Large intestine (tissue), 12 donors: ENCODE measurements around the gene ZNF213. TPM values are rescaled to one million over a fixed set of nuclear protein-coding genes. Genes with fewer than 3 reads are reported as not detected.

Experiments
- DNase-seq, 2 donors: peaks; one replicate each; pipeline versions ENCODE4 v3.0.0 to v3.0.0-alpha.2; 2013
- H3K27ac ChIP-seq: one replicate; pipeline ENCODE4 v1.5.1; 2013; ENCODE audit warnings: low read length
- H3K27me3 ChIP-seq: 2 replicates; pipeline ENCODE4 v1.6.1; 2013; ENCODE audit warnings: low read length; ENCODE audit not compliant: control insufficient read depth, insufficient read depth
- H3K36me3 ChIP-seq: 2 replicates; pipeline ENCODE4 v1.6.1; 2013; ENCODE audit warnings: low read length; ENCODE audit not compliant: control insufficient read depth, insufficient read depth
- H3K4me1 ChIP-seq: one replicate; pipeline ENCODE4 v1.6.1; 2013; ENCODE audit warnings: low read length; ENCODE audit not compliant: control insufficient read depth, insufficient read depth
- H3K4me3 ChIP-seq: one replicate; pipeline ENCODE4 v1.5.1; 2013; ENCODE audit warnings: low read length
- H3K9me3 ChIP-seq: one replicate; pipeline ENCODE4 v1.6.1; 2013; ENCODE audit warnings: mild to moderate bottlenecking, low read depth, low read length, moderate library complexity; ENCODE audit not compliant: control insufficient read depth
- WGBS: methylation state at CpG from one replicate; pipeline ENCODE4 v1.1.5; 2013; ENCODE audit warnings: low lambda C conversion rate; ENCODE audit not compliant: insufficient coverage; 5-methylcytosine and 5-hydroxymethylcytosine counted together
- long read RNA-seq, 11 donors: transcript quantifications; one replicate each; lab custom pipeline, GENCODE V29; 2026
- polyA plus RNA-seq: library from polyadenylated mRNA; unstranded; fragments of 120-200 nt; gene quantifications from one replicate; pipeline ENCODE4 v1.2.1, GENCODE V29; 2013

The ZNF213 gene, protein sequence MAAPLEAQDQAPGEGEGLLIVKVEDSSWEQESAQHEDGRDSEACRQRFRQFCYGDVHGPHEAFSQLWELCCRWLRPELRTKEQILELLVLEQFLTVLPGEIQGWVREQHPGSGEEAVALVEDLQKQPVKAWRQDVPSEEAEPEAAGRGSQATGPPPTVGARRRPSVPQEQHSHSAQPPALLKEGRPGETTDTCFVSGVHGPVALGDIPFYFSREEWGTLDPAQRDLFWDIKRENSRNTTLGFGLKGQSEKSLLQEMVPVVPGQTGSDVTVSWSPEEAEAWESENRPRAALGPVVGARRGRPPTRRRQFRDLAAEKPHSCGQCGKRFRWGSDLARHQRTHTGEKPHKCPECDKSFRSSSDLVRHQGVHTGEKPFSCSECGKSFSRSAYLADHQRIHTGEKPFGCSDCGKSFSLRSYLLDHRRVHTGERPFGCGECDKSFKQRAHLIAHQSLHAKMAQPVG
- 11.6 TPM for polyA plus RNA-seq
- long read RNA-seq, donor 1, result 0 reads
- long read RNA-seq, donor 2, full-length matches to known transcripts, result 2 of 2 reads
- long read RNA-seq, donor 2, partial matches to known transcripts, result 0 of 2 reads
- long read RNA-seq, donor 2, other reads (novel, unspliced or antisense), result 0 of 2 reads
- long read RNA-seq, donor 3, result 0 reads
- long read RNA-seq, donor 4, result 0 reads
- long read RNA-seq, donor 5, partial matches to known transcripts, result 0 of 1 reads
- long read RNA-seq, donor 5, other reads (novel, unspliced or antisense), result 0 of 1 reads
- long read RNA-seq, donor 6, partial matches to known transcripts, result 0 of 2 reads
- long read RNA-seq, donor 6, other reads (novel, unspliced or antisense), result 0 of 2 reads
- long read RNA-seq, donor 7, partial matches to known transcripts, result 0 of 2 reads
- long read RNA-seq, donor 7, other reads (novel, unspliced or antisense), result 0 of 2 reads
- long read RNA-seq, donor 8, full-length matches to known transcripts, result 2 of 2 reads
- long read RNA-seq, donor 8, partial matches to known transcripts, result 0 of 2 reads
- long read RNA-seq, donor 8, other reads (novel, unspliced or antisense), result 0 of 2 reads
- long read RNA-seq, donor 9, full-length matches to known transcripts, result 1 of 1 reads
- long read RNA-seq, donor 9, partial matches to known transcripts, result 0 of 1 reads
- long read RNA-seq, donor 9, other reads (novel, unspliced or antisense), result 0 of 1 reads
- long read RNA-seq, donor 10, partial matches to known transcripts, result 0 of 3 reads
- long read RNA-seq, donor 10, other reads (novel, unspliced or antisense), result 0 of 3 reads
- long read RNA-seq, donor 11, full-length matches to known transcripts, result 1 of 1 reads
- long read RNA-seq, donor 11, partial matches to known transcripts, result 0 of 1 reads
- long read RNA-seq, donor 11, other reads (novel, unspliced or antisense), result 0 of 1 reads

DNA sequence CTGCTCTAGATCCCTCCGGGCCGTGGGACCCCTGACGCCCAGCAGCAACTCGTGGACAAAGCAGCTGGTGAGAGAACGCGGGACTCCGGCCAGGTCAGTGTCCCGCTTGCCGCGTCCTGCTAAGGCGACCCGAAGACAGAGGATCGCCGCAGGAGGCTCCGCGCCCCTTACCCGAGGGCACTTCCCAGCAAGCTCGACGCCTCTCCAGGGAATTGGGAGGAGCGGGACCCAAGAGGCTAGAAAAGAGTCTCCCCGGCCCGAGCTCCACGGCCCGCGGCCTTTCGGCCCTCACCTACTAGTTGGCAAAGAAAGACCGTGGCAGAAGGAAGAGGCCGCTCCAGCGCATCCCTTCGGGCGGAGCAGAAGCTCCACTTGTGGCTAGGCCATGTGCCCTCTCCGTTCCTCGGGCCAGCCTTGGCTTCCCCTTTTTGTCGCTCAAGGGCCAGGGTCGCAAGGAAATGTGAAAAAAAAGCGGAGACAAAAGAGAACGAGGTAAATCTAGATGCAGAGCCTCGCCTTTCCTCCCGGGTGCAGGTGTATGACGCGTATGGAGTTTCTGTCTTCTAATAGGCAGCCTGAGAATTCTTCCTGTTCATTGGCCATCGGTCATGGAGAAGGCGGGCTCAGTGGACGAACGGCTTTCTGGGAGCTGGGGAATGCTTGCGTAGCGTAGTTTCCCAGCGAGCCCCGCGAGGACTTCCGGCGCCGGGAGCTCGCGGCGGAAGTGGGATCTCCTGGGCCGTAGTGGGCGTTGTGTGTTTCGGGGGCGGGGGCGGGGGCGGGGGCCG, at the start of gene ZNF213:
Gene ZNF213, plus strand, starts transcription at position 692 of the 788 bp plus-strand sequence. CDS start 2,252 bp downstream, outside the sequence.
- Histone ChIP-seq H3K27me3 (no peaks in the 10 kb centered on the region), H3K4me1 (peaks cover 15% of the 10 kb centered on the region), H3K27ac (peak within 1 kb of the TSS; percentile 92), H3K9me3 (no peaks in the 10 kb centered on the region), H3K4me3 (peak within 1 kb of the TSS; percentile 87), H3K36me3 (peaks cover 17% of the 10 kb centered on the region)
- WGBS, result 0% methylated on average over 3 of the region's 63 CpGs
- peak; percentile 99 for DNase-seq

DNA sequence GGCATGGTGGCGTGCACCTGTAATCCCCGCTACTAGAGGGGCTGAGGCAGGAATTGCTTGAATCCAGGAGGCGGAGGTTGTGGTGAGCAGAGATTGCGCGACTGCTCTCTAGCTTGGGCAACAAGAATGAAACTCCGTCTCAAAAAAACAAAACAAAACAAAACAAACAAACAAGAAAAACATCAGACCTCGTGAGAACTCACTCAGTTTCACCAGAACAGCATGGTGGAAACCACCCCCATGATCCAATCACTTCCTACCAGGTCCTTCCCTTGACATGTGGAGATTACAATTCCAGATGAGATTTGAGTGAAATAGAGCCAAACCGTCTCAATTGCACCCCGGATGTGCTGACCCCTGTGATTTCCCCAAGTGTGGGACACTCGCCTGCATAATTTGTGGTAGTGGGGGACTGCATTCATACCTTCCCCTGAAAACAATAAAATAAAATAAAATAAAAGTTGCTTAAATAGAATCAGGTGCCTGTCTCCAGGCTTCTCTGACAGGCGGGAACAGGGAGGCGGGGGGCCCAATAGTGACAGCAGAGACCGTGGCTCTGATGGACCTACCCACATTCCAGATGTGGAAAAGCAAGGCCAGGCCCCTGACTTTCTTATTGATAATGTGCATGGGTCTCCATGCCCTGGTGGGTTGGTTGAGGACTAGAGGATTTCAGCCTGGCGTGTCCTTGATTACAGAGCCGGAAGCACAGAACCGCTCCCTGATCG, 48.8 kb upstream of the ZNF213 start:
- no peak for DNase-seq
- H3K27ac ChIP-seq, result peak overlapping the region; percentile 90
- H3K9me3 ChIP-seq, result peaks cover 11% of the 10 kb centered on the region
- no peaks in the 10 kb centered on the region for H3K36me3 ChIP-seq
- WGBS, result 100% methylated on average over 3 of the region's 17 CpGs
- no peak overlapping the region for H3K4me3 ChIP-seq
- H3K27me3 ChIP-seq, result no peaks in the 10 kb centered on the region
- H3K4me1 ChIP-seq, result peaks cover 42% of the 10 kb centered on the region

DNA sequence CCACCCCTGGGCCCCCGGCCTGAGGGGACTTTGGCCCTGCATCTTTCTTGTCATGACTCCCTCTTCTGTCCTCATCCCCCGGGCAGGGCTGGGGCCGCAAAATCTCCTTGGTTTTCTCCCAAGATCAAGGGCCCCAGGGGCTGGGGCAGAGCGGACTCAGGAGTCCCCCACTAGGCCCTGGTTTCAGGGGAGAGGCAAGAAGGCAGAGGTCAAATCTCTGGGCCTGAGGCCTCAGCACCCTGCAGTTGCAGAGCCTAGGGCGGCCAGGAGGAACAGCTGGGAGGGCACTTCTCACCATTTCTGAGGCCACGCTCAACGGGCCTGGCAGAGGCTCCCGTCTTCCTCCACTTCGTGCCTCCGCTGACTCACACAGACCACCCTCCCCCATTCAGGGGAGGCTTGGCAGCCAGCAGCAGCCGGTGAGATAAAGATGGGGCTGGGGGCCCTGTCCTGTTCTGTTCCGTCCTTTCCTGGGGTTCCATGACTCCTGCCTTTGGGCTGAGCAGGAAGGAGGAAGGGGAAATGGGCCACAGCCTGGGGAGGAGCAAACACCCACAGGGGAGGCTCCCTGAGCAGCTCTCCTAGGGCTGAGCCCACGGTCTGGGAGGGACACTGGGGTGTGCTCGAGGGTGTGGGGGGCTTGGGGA, 48.1 kb upstream of the ZNF213 start:
- H3K4me3 ChIP-seq, result peak overlapping the region; percentile 43
- peaks cover 11% of the 10 kb centered on the region for H3K9me3 ChIP-seq
- no CpG with 5 or more reads among the region's 14 CpGs for WGBS
- DNase-seq, result peak; percentile 89 to 95
- no peaks in the 10 kb centered on the region for H3K36me3 ChIP-seq
- H3K4me1 ChIP-seq, result peaks cover 42% of the 10 kb centered on the region
- H3K27me3 ChIP-seq, result no peaks in the 10 kb centered on the region
- peak overlapping the region; percentile 90 for H3K27ac ChIP-seq

DNA sequence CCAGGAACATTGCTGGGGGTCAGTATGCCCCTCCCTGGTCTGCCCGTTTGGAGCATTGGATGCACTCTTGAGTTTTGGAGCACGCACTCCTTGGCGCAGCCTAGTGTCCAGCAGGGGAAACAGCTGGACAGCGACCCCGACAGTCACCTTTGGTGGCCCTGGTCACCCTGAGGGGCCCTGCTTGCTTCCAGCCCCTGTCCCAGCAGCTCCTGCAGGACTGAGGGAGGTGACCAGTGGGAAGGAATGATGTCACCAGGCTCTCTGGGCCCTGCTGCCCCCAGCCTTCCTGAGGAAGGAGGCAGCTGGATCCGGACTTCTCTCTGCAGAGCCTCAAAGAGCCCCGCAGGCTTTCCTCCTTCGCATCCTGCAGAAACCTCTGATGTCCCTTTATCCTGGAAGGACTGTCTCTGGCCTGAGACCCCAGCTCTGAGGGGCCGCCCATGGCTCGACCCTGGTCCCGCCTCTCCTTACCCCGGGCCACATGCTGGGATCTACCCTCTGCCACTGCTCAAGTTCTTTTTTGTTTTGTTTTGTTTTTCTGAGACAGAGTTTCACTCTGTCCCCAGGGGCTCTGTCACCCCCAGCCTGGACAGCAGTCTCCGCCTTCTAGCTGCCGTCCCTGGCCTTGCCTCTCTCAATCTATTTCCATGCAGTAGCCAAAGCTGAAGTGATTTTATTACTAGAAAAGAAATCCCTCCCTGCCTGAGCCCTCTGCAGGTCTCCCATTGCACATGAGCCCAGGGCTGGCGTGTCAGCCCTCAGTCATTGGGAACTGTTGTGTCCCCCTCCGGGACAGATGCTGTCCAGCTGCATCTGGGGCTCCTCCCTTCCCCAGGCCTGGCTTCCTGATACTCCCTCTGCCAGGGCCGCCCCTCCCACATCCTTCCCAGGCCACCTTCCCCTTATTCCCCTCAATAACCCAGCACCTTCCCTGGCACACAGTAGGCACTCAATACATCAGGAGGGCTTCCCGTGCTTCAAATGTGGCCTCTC, 47.3 kb upstream of the ZNF213 start:
- peak; percentile 44 to 68 for DNase-seq
- peaks cover 11% of the 10 kb centered on the region for H3K9me3 ChIP-seq
- H3K36me3 ChIP-seq, result no peaks in the 10 kb centered on the region
- H3K27me3 ChIP-seq, result no peaks in the 10 kb centered on the region
- peak overlapping the region; percentile 90 for H3K27ac ChIP-seq
- WGBS, result no CpG with 5 or more reads among the region's 18 CpGs
- peak overlapping the region; percentile 43 for H3K4me3 ChIP-seq
- peaks cover 42% of the 10 kb centered on the region for H3K4me1 ChIP-seq

DNA sequence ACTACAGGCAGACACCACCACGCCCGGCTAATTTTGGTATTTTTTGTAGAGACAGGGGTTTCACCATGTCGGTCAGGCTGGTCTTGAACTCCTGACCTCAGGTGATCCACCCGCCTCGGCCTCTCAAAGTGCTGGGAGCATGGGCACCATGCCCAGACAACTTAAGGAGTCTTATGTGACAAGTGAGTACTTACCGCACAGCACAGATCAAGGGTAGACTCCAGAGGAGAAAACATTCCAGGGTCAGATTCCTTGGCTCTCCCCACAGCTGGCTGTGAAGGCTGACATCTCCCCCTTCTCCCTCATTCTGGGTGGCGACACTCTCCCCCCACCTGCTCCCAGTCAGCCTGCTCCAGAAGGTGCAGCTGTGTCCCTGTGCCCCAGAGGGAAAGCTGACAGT, 46.4 kb upstream of the ZNF213 start:
- no CpG with 5 or more reads among the region's 7 CpGs for WGBS
- no peak overlapping the region for H3K4me3 ChIP-seq
- no peaks in the 10 kb centered on the region for H3K36me3 ChIP-seq
- no peak for DNase-seq
- no peak overlapping the region for H3K27ac ChIP-seq
- peaks cover 42% of the 10 kb centered on the region for H3K4me1 ChIP-seq
- peaks cover 10% of the 10 kb centered on the region for H3K9me3 ChIP-seq
- H3K27me3 ChIP-seq, result no peaks in the 10 kb centered on the region

DNA sequence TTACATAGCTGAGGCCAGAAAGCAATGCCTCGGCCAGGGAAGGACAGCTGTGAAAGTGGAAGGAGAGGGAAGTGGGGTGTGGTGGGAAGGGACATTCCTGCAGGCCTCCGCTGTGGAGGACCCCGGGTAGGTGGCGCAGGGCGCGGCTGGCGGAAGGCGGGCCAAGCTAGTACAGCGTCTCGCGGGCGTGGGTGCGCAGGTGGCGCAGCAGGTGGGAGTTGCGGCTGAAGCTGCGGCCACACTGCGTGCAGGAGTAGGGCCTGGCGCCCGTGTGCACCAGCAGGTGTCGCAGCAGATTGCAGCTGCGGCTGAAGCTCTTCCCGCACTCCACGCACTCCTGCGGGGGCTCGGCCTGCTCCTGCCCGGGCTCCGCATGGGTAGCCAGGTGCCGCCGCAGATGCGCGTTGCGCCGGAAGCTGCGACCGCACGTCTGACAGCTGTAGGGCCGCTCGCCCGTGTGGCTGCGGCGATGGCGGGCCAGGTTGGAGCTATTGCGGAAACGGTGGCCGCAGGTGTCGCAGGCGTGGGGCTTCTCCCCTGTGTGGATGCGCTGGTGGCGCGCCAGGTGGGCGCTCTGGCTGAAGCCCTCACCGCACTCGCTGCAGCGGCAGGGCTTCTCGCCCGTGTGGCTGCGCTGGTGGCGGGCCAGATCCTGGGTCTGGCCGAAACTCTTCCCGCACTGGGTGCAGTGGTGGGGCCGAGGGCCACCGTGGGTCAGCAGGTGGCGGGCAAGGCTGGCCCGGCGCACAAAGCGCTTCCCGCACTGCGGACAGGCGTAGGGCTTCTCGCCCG, 45.7 kb upstream of the ZNF213 start:
- no peak overlapping the region for H3K4me3 ChIP-seq
- H3K36me3 ChIP-seq, result no peaks in the 10 kb centered on the region
- H3K27me3 ChIP-seq, result no peaks in the 10 kb centered on the region
- peaks cover 37% of the 10 kb centered on the region for H3K4me1 ChIP-seq
- WGBS, result no CpG with 5 or more reads among the region's 71 CpGs
- no peak overlapping the region for H3K27ac ChIP-seq
- H3K9me3 ChIP-seq, result peaks cover 9% of the 10 kb centered on the region
- DNase-seq, result no peak

DNA sequence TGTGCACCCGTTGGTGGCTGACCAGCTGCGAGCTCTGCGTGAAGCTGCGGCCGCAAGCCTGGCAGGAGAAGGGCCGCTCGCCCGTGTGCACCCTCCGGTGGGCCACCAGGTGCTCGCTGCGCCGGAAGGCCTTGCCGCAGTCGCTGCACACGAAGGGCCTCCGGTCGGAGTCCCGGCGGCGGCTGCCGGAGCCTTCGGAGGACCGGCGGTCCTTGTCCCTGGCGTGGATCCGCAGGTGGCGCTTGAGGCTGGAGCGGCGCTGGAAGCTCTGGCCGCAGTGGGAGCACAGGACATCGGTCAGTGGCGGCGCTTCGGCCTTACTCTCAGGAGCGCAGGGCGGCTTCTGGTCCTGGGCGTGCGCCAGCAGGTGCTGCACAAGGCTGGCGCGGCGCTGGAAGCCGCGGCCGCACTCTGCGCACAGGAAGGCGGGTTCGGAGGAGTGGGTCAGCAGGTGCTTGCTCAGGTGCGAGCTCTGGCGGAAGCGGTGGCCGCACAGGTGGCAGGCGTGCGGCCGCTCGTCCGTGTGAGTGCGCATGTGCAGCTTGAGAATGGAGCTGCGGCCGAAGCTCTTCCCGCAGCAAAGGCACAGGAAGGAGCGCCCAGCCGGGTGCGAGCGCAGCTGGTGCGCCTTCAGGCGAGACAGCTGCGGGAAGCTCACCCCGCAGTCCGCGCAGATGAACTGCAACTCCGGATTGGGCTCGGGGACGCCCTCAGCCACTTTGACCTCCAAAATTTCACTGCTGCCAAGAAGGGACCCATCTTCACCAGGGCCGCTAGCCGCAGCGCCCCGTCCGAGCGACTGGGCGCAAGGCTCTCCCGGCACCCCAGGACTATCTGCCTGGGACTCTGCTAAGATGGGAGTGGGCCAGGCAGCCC, 44.9 kb upstream of the ZNF213 start:
- no peak for DNase-seq
- Histone ChIP-seq H3K27ac (no peak overlapping the region), H3K4me1 (peaks cover 32% of the 10 kb centered on the region), H3K4me3 (no peak overlapping the region), H3K9me3 (peaks cover 9% of the 10 kb centered on the region), H3K36me3 (no peaks in the 10 kb centered on the region), H3K27me3 (no peaks in the 10 kb centered on the region)
- WGBS, result no CpG with 5 or more reads among the region's 81 CpGs
